ENCODE data around the gene PAPPA.

GRCh38 chr9:116377179-116377798, 223.7 kb downstream of the PAPPA start:
- TF ChIP-seq CTCF (IDR thresholded peaks at IDR 0.05) = no peak
- no peak for TF ChIP-seq POLR2A (IDR thresholded peaks at IDR 0.05)
- no peak for TF ChIP-seq EP300 (IDR thresholded peaks at IDR 0.05)

All from suprapubic skin (tissue), 3 donors.